HepG2 (cell line): Measurements from ENCODE around the gene ARL15. TPM values are rescaled to one million over a fixed set of nuclear protein-coding genes. Genes with fewer than 3 reads are reported as not detected.

Experiments
- CBX1 ChIP-seq: IDR thresholded peaks from one replicate; pipeline ENCODE4 v1.6.1; 2016; ENCODE audit warnings: antibody characterized with exemption, low read depth
- EHMT2 ChIP-seq: fragments of 200-600 bp; sonication (generic); IDR thresholded peaks from 2 replicates; pipeline ENCODE4 v1.7.0; 2017; ENCODE audit warnings: antibody characterized with exemption, low read depth, low read length, borderline replicate concordance
- ELF1 ChIP-seq: sonication (generic); formaldehyde crosslinking; IDR thresholded peaks from 2 replicates; pipeline ENCODE4 v1.4.0; 2020; ENCODE audit warnings: missing genetic modification reagents
- HCFC1 ChIP-seq: fragments of 150-350 bp; IDR thresholded peaks from 2 replicates; pipeline ENCODE4 v1.6.1; 2014; ENCODE audit warnings: low read depth, low read length
- NCOA2 ChIP-seq: sonication (generic); formaldehyde crosslinking; IDR thresholded peaks from 2 replicates; pipeline ENCODE4 v1.8.0; 2022; ENCODE audit warnings: inconsistent platforms
- NFE2L1 ChIP-seq: sonication (generic); formaldehyde crosslinking; IDR thresholded peaks from 2 replicates; pipeline ENCODE4 v1.4.0; 2020; ENCODE audit warnings: missing genetic modification reagents, mild to moderate bottlenecking, borderline replicate concordance
- NR2C2 ChIP-seq: sonication (generic); formaldehyde crosslinking; IDR thresholded peaks from 2 replicates; pipeline ENCODE4 v1.4.0; 2020; ENCODE audit warnings: missing genetic modification reagents, mild to moderate bottlenecking, moderate library complexity, borderline replicate concordance
- NR2F1 ChIP-seq, 2 experiments: fragments of 450-650 bp in 1 of 2; formaldehyde crosslinking in 1 of 2; IDR thresholded peaks; 2 replicates each; pipeline versions ENCODE4 v1.5.0 to v1.6.1; 2016 to 2020; ENCODE audit warnings: mild to moderate bottlenecking in 1 of 2, missing compliant biosample characterization in 1 of 2, missing genetic modification reagents in 1 of 2, moderate library complexity in 1 of 2
- PCBP1 ChIP-seq: fragments of 200-400 bp; formaldehyde crosslinking; IDR thresholded peaks from 2 replicates; pipeline ENCODE4 v1.6.1; 2017; ENCODE audit warnings: mild to moderate bottlenecking, low read depth, low read length, borderline replicate concordance
- PCBP2 ChIP-seq: fragments of 200-400 bp; formaldehyde crosslinking; optimal IDR thresholded peaks from 2 replicates; pipeline ENCODE3; 2018; ENCODE audit warnings: low read length, low read depth; ENCODE audit not compliant: poor library complexity, severe bottlenecking
- POLR2A ChIP-seq, 2 experiments: IDR thresholded peaks; 2 replicates each; pipeline ENCODE4 v1.6.1; 2011; ENCODE audit warnings: low read depth in 2 of 2, low read length in 2 of 2, mild to moderate bottlenecking in 1 of 2, moderate library complexity in 1 of 2; ENCODE audit not compliant: insufficient read depth in 1 of 2
- SATB2 ChIP-seq: sonication (generic); formaldehyde crosslinking; IDR thresholded peaks from 2 replicates; pipeline ENCODE4 v1.5.0; 2020; ENCODE audit warnings: missing genetic modification reagents
- SP140L ChIP-seq: sonication (generic); formaldehyde crosslinking; IDR thresholded peaks from 2 replicates; pipeline ENCODE4 v1.4.0; 2020; ENCODE audit warnings: missing genetic modification reagents, borderline replicate concordance
- SP4 ChIP-seq: sonication (generic); formaldehyde crosslinking; IDR thresholded peaks from 2 replicates; pipeline ENCODE4 v1.8.1; 2023; ENCODE audit warnings: mild to moderate bottlenecking, missing genetic modification reagents
- ZFAT ChIP-seq: sonication (generic); formaldehyde crosslinking; conservative IDR thresholded peaks from 2 replicates; pipeline ENCODE4 v1.8.1; 2023; ENCODE audit warnings: missing genetic modification reagents, inconsistent platforms
- ZNF234 ChIP-seq: sonication (generic); formaldehyde crosslinking; conservative IDR thresholded peaks from 2 replicates; pipeline ENCODE4 v1.5.1; 2020; ENCODE audit warnings: mild to moderate bottlenecking, missing genetic modification reagents
- ZNF282 ChIP-seq: fragments of 450-650 bp; IDR thresholded peaks from 2 replicates; pipeline ENCODE4 v1.6.1; 2018; ENCODE audit not compliant: partially characterized antibody
- ZNF572 ChIP-seq: sonication (generic); formaldehyde crosslinking; IDR thresholded peaks from 2 replicates; pipeline ENCODE4 v1.5.1; 2020; ENCODE audit warnings: mild to moderate bottlenecking, missing genetic modification reagents
- ZNF7 ChIP-seq: IDR thresholded peaks from 2 replicates; pipeline ENCODE4 v1.6.1; 2016; ENCODE audit warnings: missing biosample characterization, missing genetic modification reagents
- ZNF713 ChIP-seq: sonication (generic); formaldehyde crosslinking; IDR thresholded peaks from 2 replicates; pipeline ENCODE4 v1.4.0; 2020; ENCODE audit warnings: mild to moderate bottlenecking, missing genetic modification reagents
- polyA plus RNA-seq, 8 experiments: library from polyadenylated mRNA; depleted of rRNA in 3 of 8; stranded (reverse) in 7 of 8; unstranded in 1 of 8; fragments of >200 nt; fragmentation: Illumina TruSeq in 4 of 8; extraction: Trizol in 4 of 8; gene quantifications; 2 replicates each; pipeline versions ENCODE4 v1.2.1 to v1.2.3, GENCODE V29; 2011 to 2016; ENCODE audit warnings: low read depth in 4 of 8, missing spikeins in 1 of 8, mixed read lengths in 1 of 8; ENCODE audit not compliant: insufficient read depth in 1 of 8
- total RNA-seq, 5 experiments: library from RNA; depleted of rRNA; stranded (reverse); fragments of >200 nt; fragmentation: Illumina TruSeq; extraction: Trizol; gene quantifications; 2 replicates each; pipeline ENCODE4 v1.2.3, GENCODE V29; 2016; ENCODE audit warnings: low read depth in 1 of 5
- TF ChIP-seq, protein P1 (sequence below): IDR thresholded peaks from 2 replicates; pipeline ENCODE4 v1.6.1; 2016; ENCODE audit warnings: control low read depth
- TF ChIP-seq, protein P2 (sequence below): IDR thresholded peaks from 2 replicates; pipeline ENCODE4 v1.6.1; 2016; ENCODE audit warnings: mild to moderate bottlenecking, missing biosample characterization, missing genetic modification reagents
- TF ChIP-seq, protein P3 (sequence below): sonication (generic); formaldehyde crosslinking; IDR thresholded peaks from 2 replicates; pipeline ENCODE4 v1.5.0; 2020; ENCODE audit warnings: missing genetic modification reagents, mild to moderate bottlenecking, borderline replicate concordance
- TF ChIP-seq, protein P4 (sequence below): sonication (generic); formaldehyde crosslinking; IDR thresholded peaks from 2 replicates; pipeline ENCODE4 v1.5.0; 2020; ENCODE audit warnings: mild to moderate bottlenecking, missing genetic modification reagents
- TF ChIP-seq, protein P5 (sequence below): sonication (generic); formaldehyde crosslinking; IDR thresholded peaks from 2 replicates; pipeline ENCODE4 v1.5.0; 2020; ENCODE audit warnings: missing genetic modification reagents, mild to moderate bottlenecking, borderline replicate concordance
- TF ChIP-seq, protein P6 (sequence below): sonication (generic); formaldehyde crosslinking; IDR thresholded peaks from 2 replicates; pipeline ENCODE4 v1.4.0; 2020; ENCODE audit warnings: missing genetic modification reagents

ARL15 gene
- total and polyA plus RNA-seq, 2 of the 13 experiments (the other 11 are each of a cell fraction or from before 2014, with no cell fraction given): 2.5 to 7.7 TPM

DNA sequence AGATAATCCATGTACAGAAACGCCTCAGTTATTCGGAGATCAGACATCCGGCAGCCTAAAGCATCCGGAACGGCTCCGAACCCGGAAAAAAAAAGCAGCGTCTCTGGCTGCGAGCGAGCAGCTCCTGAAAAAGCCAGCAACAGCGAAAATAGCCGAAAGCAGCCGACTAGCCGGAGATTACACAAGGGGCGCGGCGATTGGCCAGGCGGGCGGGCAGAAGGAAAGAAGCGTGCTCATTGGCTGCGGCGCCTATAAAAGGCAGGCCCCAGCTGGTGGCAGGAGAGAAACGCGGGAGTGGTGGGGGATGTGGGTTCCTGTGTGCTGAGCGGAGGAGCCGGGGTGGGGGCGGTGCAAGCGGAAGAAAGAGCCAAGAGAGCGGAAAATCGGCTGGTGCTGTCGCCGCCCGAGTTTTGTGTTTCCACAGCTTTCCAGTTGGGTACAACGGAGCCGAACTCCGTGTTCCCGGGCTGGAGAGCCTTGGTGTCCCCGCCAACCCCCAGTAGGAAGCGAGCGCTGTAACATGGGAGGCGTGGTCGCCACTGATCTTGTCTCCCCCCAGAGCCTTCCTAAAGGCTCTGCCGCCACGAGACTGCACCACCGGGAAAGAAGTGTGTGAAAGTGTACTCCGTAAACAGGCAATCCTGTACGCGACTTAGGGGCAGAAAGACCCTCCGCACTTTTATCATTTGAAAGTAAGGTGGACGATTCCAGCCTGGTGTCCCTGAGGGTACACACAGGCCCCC lies at the start of gene ARL15 (continued):
- TF ChIP-seq SATB2 (CRISPR knock-in tag) (no peak), ZNF7 (CRISPR knock-in tag) (no peak), NCOA2 (no peak), POLR2A (IDR thresholded peaks at IDR 0.05; ENCODE audit: insufficient read depth in 1 of 2, low read depth in 2 of 2, low read length in 2 of 2) (peak; percentile 97 to 98), SP140L (CRISPR knock-in tag) (no peak), EHMT2 (no peak), ZNF282 (no peak), CBX1 (no peak), NR2C2 (no peak), ELF1 (CRISPR knock-in tag) (peak; percentile 60; the same call in 1 of the 2 replicates), ZNF713 (CRISPR knock-in tag) (no peak), SP4 (no peak), ZNF572 (CRISPR knock-in tag) (no peak), HCFC1 (no peak), NFE2L1 (CRISPR knock-in tag) (no peak), PCBP2 (no peak), ZNF234 (CRISPR knock-in tag) (no peak), ZFAT (CRISPR knock-in tag) (no peak), NR2F1 (CRISPR knock-in tag; IDR thresholded peaks at IDR 0.05) (no peak), PCBP1 (0 out of 2 replicates have a peak, but pooled peaks have one; percentile 69)
- TF ChIP-seq, protein P1, sequence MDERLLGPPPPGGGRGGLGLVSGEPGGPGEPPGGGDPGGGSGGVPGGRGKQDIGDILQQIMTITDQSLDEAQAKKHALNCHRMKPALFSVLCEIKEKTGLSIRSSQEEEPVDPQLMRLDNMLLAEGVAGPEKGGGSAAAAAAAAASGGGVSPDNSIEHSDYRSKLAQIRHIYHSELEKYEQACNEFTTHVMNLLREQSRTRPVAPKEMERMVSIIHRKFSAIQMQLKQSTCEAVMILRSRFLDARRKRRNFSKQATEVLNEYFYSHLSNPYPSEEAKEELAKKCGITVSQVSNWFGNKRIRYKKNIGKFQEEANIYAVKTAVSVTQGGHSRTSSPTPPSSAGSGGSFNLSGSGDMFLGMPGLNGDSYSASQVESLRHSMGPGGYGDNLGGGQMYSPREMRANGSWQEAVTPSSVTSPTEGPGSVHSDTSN (CRISPR knock-in tag): no peak
- TF ChIP-seq, protein P2, sequence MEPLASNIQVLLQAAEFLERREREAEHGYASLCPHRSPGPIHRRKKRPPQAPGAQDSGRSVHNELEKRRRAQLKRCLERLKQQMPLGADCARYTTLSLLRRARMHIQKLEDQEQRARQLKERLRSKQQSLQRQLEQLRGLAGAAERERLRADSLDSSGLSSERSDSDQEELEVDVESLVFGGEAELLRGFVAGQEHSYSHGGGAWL (CRISPR knock-in tag): peak; percentile 67
- TF ChIP-seq, protein P3, sequence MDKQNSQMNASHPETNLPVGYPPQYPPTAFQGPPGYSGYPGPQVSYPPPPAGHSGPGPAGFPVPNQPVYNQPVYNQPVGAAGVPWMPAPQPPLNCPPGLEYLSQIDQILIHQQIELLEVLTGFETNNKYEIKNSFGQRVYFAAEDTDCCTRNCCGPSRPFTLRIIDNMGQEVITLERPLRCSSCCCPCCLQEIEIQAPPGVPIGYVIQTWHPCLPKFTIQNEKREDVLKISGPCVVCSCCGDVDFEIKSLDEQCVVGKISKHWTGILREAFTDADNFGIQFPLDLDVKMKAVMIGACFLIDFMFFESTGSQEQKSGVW (CRISPR knock-in tag): no peak
- TF ChIP-seq, protein P4, sequence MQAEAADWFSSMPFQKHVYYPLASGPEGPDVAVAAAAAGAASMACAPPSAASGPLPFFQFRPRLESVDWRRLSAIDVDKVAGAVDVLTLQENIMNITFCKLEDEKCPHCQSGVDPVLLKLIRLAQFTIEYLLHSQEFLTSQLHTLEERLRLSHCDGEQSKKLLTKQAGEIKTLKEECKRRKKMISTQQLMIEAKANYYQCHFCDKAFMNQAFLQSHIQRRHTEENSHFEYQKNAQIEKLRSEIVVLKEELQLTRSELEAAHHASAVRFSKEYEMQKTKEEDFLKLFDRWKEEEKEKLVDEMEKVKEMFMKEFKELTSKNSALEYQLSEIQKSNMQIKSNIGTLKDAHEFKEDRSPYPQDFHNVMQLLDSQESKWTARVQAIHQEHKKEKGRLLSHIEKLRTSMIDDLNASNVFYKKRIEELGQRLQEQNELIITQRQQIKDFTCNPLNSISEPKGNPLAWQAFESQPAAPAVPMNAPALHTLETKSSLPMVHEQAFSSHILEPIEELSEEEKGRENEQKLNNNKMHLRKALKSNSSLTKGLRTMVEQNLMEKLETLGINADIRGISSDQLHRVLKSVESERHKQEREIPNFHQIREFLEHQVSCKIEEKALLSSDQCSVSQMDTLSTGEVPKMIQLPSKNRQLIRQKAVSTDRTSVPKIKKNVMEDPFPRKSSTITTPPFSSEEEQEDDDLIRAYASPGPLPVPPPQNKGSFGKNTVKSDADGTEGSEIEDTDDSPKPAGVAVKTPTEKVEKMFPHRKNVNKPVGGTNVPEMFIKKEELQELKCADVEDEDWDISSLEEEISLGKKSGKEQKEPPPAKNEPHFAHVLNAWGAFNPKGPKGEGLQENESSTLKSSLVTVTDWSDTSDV (CRISPR knock-in tag): no peak
- TF ChIP-seq, protein P5, sequence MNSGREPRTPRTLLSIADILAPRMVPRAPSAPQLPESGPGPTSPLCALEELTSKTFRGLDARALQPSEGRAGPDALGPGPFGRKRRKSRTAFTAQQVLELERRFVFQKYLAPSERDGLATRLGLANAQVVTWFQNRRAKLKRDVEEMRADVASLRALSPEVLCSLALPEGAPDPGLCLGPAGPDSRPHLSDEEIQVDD (CRISPR knock-in tag): no peak
- TF ChIP-seq, protein P6, sequence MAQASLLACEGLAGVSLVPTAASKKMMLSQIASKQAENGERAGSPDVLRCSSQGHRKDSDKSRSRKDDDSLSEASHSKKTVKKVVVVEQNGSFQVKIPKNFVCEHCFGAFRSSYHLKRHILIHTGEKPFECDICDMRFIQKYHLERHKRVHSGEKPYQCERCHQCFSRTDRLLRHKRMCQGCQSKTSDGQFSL (CRISPR knock-in tag): no peak
